ENCODE results near the gene FUT7. TPM values are rescaled to one million over a fixed set of nuclear protein-coding genes. Genes with fewer than 3 reads are reported as not detected.

The FUT7 gene
- total and polyA plus RNA-seq, 2 of the 13 experiments (the other 11 are each of a cell fraction or from before 2014, with no cell fraction given): 0.05 TPM; not detected in 1

- TF ChIP-seq ARID4A (CRISPR knock-in tag; IDR thresholded peaks at IDR 0.05; ENCODE audit: borderline replicate concordance): peak; percentile 43; the same call in 1 of the 2 replicates
- TF ChIP-seq BORCS8-MEF2B (CRISPR knock-in tag; IDR thresholded peaks at IDR 0.05): peak; percentile 66; the same call in 1 of the 2 replicates
- TF ChIP-seq ZNF780A (CRISPR knock-in tag; IDR thresholded peaks at IDR 0.05): no peak
- TF ChIP-seq NAIF1 (CRISPR knock-in tag; IDR thresholded peaks at IDR 0.05; ENCODE audit: borderline replicate concordance): no peak
- no peak for TF ChIP-seq ZNF180 (CRISPR knock-in tag; IDR thresholded peaks at IDR 0.05; ENCODE audit: borderline replicate concordance, low read depth)
- TF ChIP-seq ERF (CRISPR knock-in tag; IDR thresholded peaks at IDR 0.05): peak; percentile 51; the same call in 1 of the 2 replicates
- TF ChIP-seq ZNF761 (CRISPR knock-in tag; conservative IDR thresholded peaks at IDR 0.05): no peak
- 0 out of 2 replicates have a peak, but pooled peaks have one; percentile 32 for TF ChIP-seq ZBTB26 (CRISPR knock-in tag; IDR thresholded peaks at IDR 0.05; ENCODE audit: borderline replicate concordance)
- no peak for TF ChIP-seq SMARCE1 (IDR thresholded peaks at IDR 0.05; ENCODE audit: borderline replicate concordance)
- no peak for TF ChIP-seq KMT2B (CRISPR knock-in tag; IDR thresholded peaks at IDR 0.05)
- no peak for TF ChIP-seq ZNF709 (CRISPR knock-in tag; IDR thresholded peaks at IDR 0.05)
- TF ChIP-seq MXI1 (IDR thresholded peaks at IDR 0.05; ENCODE audit: borderline replicate concordance, low read depth, low read length): peak; percentile 34; the same call in 1 of the 3 replicates
- TF ChIP-seq ZBTB10 (CRISPR knock-in tag; IDR thresholded peaks at IDR 0.05; ENCODE audit: borderline replicate concordance): no peak
- peak; percentile 88 for TF ChIP-seq RAD21 (CRISPR knock-in tag; IDR thresholded peaks at IDR 0.05)
- TF ChIP-seq STAG1 (CRISPR knock-in tag; IDR thresholded peaks at IDR 0.05): peak; percentile 74
- TF ChIP-seq ZSCAN25 (CRISPR knock-in tag; IDR thresholded peaks at IDR 0.05): peak; percentile 25; the same call in 1 of the 2 replicates
- TF ChIP-seq ATRX (CRISPR knock-in tag; IDR thresholded peaks at IDR 0.05; ENCODE audit: borderline replicate concordance): no peak
- TF ChIP-seq NFE2L1 (CRISPR knock-in tag; IDR thresholded peaks at IDR 0.05; ENCODE audit: borderline replicate concordance): no peak
- no peak for TF ChIP-seq ZSCAN29 (CRISPR knock-in tag; conservative IDR thresholded peaks at IDR 0.05)
Observed at GRCh38 chr9:137064027-137064879, 32.4 kb upstream of the FUT7 start (continued).
